Measurements from ENCODE around the gene TIMMDC1. TPM values are rescaled to one million over a fixed set of nuclear protein-coding genes. Genes with fewer than 3 reads are reported as not detected.

TIMMDC1 gene
- total RNA-seq, 1 donor from 2014 or later, result 302 TPM

GRCh38 chr3:119527714-119528113, 29.4 kb downstream of the TIMMDC1 start:
- Histone ChIP-seq H3K4me1 (peaks cover 6% of the 10 kb centered on the region), H3K27me3 (ENCODE audit: low read depth) (no peaks in the 10 kb centered on the region), H3K9me3 (replicated peaks) (no peaks in the 10 kb centered on the region), H3K27ac (replicated peaks) (no peak overlapping the region), H3K36me3 (peaks cover 34% of the 10 kb centered on the region), H3K4me3 (no peak overlapping the region)
- intact Hi-C loops (cut with micrococcal nuclease), result loop anchor here (10.0 kb wide), 1 partner anchor 157 kb away; no protein-coding TSS in a partner anchor
- no peak for TF ChIP-seq CTCF (IDR thresholded peaks at IDR 0.05; ENCODE audit: borderline replicate concordance)
- DNase-seq, result no peak

GRCh38 chr3:119529883-119530282, 31.5 kb downstream of the TIMMDC1 start:
- Histone ChIP-seq H3K27ac (replicated peaks) (no peak overlapping the region), H3K27me3 (ENCODE audit: low read depth) (no peaks in the 10 kb centered on the region), H3K4me1 (peaks cover 4% of the 10 kb centered on the region), H3K36me3 (peaks cover 12% of the 10 kb centered on the region), H3K4me3 (no peak overlapping the region), H3K9me3 (replicated peaks) (no peaks in the 10 kb centered on the region)
- TF ChIP-seq CTCF (IDR thresholded peaks at IDR 0.05; ENCODE audit: borderline replicate concordance), result no peak
- intact Hi-C loops (cut with micrococcal nuclease), result loop anchor here (10.0 kb wide), 1 partner anchor 155 kb away; no protein-coding TSS in a partner anchor
- no peak for DNase-seq

- no peak overlapping the region for H3K4me3 ChIP-seq
- no peaks in the 10 kb centered on the region for H3K4me1 ChIP-seq
- H3K27ac ChIP-seq (replicated peaks), result no peak overlapping the region
- TF ChIP-seq CTCF (IDR thresholded peaks at IDR 0.05; ENCODE audit: borderline replicate concordance), result no peak
- intact Hi-C loops (cut with micrococcal nuclease), result no loop called here
- H3K9me3 ChIP-seq (replicated peaks), result no peaks in the 10 kb centered on the region
- DNase-seq, result no peak
- no peaks in the 10 kb centered on the region for H3K27me3 ChIP-seq (ENCODE audit: low read depth)
- peaks cover 9% of the 10 kb centered on the region for H3K36me3 ChIP-seq
Observed at GRCh38 chr3:119530456-119530855, 32.1 kb downstream of the TIMMDC1 start.

- Histone ChIP-seq H3K4me1 (no peaks in the 10 kb centered on the region), H3K27me3 (ENCODE audit: low read depth) (no peaks in the 10 kb centered on the region), H3K36me3 (peaks cover 5% of the 10 kb centered on the region), H3K4me3 (no peak overlapping the region), H3K27ac (replicated peaks) (no peak overlapping the region), H3K9me3 (replicated peaks) (no peaks in the 10 kb centered on the region)
- no peak for TF ChIP-seq CTCF (IDR thresholded peaks at IDR 0.05; ENCODE audit: borderline replicate concordance)
- intact Hi-C loops (cut with micrococcal nuclease), result no loop called here
- no peak for DNase-seq
Observed at GRCh38 chr3:119531151-119531550, 32.8 kb downstream of the TIMMDC1 start.

GRCh38 chr3:119534296-119534695, 35.9 kb downstream of the TIMMDC1 start:
- no peaks in the 10 kb centered on the region for H3K4me1 ChIP-seq
- H3K27ac ChIP-seq (replicated peaks), result no peak overlapping the region
- H3K9me3 ChIP-seq (replicated peaks), result no peaks in the 10 kb centered on the region
- H3K36me3 ChIP-seq, result no peaks in the 10 kb centered on the region
- H3K27me3 ChIP-seq (ENCODE audit: low read depth), result no peaks in the 10 kb centered on the region
- H3K4me3 ChIP-seq, result no peak overlapping the region
- TF ChIP-seq CTCF (IDR thresholded peaks at IDR 0.05; ENCODE audit: borderline replicate concordance), result no peak
- intact Hi-C loops (cut with micrococcal nuclease), result no loop called here
- no peak for DNase-seq

- Histone ChIP-seq H3K36me3 (no peaks in the 10 kb centered on the region), H3K4me1 (no peaks in the 10 kb centered on the region), H3K27me3 (ENCODE audit: low read depth) (no peaks in the 10 kb centered on the region), H3K4me3 (no peak overlapping the region), H3K27ac (replicated peaks) (no peak overlapping the region), H3K9me3 (replicated peaks) (no peaks in the 10 kb centered on the region)
- intact Hi-C loops (cut with micrococcal nuclease), result no loop called here
- TF ChIP-seq CTCF (IDR thresholded peaks at IDR 0.05; ENCODE audit: borderline replicate concordance), result no peak
- DNase-seq, result no peak
Observed at GRCh38 chr3:119536757-119537156, 38.4 kb downstream of the TIMMDC1 start.

All from left ventricle myocardium inferior (tissue), 1 donor.